HG03354 (cell line): Measurements from ENCODE around the gene GALNT14.

Experiments
- ATAC-seq: cut with Tn5 transposase; IDR thresholded peaks from one replicate; pipeline ENCODE4 v1.9.1; 2021; ENCODE audit warnings: mild to moderate bottlenecking; ENCODE audit not compliant: unreplicated experiment, poor library complexity, severe bottlenecking

GALNT14 gene

DNA sequence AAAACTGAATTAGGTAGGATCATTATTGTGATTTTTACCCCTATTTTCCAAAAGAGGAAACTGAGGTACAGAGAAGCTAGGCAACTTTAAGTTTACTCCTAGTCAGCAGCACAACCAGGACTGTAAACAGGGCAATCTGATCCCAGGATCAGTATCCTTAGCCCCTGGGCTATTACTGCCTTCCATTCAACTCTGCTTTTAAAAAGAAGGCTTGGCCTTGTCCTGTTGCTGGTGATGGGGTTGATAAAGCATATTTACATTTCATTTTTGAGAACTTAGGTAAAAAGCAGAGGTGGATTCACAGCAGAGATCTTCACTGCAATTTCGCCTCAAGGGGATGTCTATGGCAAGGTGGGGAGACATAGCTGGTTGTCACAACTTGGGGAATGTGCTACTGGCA is 148.5 kb downstream of the GALNT14 start:
- no peak for ATAC-seq

DNA sequence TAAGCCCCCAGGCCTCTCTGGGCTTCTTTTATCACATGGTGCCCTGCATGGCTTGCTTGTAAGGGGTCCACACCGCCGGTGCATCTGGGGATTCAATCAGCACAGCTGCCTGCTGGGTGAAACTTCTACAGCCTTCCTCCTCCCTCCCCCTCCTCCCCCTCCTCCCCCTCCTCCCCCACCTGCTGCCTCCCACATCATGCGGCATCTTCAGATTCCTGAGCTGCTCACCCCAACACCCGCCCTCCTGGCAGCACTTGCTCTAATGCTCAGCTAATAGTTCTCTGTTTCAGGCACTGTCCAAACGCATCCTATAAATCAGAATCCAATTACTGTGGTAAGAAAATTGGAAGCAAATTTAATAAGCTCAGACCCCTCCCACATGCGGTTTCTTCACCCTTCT is 150.7 kb downstream of the GALNT14 start:
- no peak for ATAC-seq

DNA sequence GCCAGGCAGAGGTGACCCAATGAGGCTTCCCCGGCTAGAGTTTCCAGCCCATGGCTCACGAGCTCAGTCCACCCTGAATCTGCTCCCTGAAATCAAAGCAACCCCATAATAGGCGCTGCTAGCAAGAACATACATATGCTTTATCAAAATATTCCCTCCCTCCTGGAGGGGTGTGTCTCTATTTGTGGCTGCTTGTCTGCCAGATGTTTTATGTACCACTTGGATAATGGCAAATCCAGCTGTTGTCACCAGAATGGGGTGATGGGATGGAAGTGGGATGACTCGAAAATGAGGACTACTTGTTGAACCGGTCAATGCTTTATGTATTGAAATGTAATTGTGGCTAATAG is 152.0 kb downstream of the GALNT14 start:
- no peak for ATAC-seq

DNA sequence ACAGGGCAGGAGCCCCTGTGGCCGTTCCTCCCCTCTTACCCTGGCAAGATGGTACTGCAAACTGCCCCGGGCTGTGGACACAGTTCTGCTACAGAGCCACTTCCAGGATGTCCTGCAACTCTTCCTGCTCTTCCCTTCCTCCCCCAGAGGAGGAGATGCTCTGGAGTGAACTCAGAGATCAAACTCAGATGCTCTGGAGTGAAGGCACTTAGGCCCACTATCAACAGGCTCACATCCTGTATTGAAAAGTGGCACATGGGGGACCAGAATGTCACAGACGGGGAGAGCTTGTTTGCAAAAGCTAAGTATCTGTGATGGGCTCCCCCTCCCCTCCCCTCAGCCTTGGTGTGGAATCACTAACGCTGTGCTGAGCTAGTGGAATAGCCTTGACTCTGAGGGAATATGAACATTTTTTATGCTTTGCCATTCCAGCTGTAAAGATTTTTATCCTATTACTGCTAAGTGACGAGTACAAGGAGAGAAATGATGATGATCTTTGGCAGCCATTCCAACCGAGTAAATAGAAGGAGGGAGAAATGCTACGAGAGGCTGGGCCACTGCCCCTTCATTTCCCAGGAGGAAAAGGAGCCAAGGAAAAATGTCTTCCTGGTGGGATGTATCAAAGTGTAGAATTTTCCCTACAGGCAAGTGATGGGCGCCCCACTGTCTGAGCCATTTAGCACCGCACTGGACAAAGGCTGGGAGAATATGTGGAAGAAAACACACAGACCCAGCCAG is 152.6 kb downstream of the GALNT14 start:
- no peak for ATAC-seq

DNA sequence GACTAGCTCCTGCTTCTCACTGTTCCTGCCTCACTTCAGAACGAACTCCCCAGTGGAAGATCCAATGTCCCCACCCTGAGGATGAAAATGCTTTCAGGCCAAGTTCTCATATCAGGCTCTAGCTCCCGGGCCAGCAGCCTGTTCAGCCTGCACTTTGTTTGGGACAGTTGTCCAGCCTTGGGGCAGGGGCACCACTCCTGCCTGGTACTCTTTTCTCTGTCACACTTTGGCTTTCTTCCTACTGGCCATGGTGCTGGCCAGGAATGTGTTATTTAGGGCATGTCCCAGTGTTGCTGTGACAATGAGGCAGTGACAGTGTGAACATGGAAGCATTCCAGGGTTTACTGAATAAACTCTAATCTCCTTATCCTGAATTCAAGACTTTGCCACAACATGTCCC is 154.1 kb downstream of the GALNT14 start:
- no peak for ATAC-seq

DNA sequence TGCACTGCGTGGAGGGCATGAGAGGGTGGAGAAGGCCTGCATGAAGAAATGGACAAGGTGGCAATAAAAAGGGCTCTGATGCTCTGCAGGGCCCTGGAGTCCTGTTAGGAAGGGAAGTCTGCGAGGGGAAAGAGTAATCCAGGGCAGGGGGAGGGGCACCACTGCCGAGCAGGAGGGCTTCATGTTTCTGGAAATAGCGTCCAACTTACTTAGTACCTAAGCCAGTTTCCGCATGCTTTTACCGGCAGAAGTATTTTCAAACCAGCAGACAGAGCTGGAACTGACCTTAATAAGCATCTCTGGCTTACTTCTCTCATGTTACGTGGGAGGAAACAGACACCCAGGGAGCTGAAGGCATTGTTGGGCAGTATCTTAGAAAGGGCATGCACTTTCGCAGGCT is 156.7 kb downstream of the GALNT14 start:
- ATAC-seq = no peak

DNA sequence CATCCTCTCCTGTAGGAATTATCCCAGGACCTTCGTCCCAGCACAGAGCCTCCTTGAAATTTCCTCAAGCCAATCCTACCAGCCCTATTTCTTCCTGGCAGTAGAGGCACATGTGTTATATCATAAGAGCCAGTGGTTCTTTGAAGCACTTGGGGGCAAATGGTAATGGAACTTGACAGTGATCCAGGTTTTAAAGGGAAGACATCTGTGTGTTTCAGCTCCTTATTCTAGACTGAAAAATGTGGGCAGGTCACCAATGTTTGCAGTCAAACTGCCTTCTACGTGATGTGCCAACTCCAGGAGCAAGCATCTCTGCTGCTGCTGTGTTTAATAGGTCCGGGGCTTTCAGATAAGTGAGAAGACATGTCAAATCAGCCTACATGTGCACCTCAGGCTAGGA is 157.1 kb downstream of the GALNT14 start:
- no peak for ATAC-seq

DNA sequence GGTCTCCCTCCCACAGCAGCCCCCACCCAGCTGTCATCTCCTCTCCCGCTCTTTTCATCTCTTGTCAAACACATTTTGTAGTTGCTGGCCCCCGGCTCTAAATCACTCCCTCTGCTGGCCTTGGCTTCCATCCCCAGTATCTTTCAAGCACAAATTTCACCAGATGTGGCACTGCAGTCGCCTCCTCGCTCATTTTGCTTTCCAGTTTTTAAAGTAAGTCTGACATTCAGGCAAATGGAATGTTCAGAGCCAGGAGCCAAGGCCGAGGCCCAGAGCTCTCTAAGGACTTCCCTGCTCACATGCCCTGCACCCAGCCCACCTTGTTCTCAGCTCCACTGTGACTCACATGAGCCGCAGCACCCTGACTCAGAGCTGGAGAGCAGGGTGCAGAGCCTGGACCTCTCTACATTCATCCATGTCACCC is 158.4 kb downstream of the GALNT14 start:
- no peak for ATAC-seq

DNA sequence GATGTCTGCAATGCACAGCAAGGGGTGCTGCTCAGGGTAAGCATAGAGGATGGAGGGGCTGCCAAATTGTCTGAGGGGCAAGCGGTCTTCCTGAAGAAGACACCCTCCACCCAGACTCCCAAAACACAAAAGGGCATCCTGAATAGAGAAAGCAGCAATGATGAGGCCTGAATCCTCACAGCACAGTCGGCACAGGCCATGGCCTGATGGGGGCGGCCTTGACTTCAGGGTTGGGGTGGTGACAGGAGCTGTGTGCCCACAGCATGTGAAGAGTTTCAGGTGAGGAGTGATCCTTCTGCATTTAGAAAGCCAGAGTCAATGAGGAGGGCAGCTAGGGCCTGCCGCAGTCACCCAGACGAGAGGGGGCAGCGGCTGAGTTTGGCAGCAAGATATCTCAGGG is 159.4 kb downstream of the GALNT14 start:
- no peak for ATAC-seq

DNA sequence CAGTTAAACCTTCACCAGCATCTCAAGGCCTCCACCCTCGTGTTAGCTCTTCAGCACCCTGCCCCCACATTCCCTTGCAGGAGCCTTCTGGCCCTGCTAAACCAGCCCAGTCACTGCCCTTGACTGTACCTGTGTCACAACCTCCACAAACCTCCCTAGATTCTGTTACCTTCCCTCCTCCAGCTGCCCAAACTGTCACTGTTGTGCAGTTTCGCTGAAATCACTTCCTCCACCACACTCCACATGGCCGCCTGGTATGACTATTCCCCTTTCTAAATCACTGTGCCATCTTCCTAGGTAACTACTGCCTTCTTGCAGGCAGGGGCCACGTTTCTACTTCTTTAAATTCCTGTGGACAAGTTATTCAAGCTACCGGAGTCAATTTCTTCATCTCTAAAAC is 160.2 kb downstream of the GALNT14 start:
- no peak for ATAC-seq

DNA sequence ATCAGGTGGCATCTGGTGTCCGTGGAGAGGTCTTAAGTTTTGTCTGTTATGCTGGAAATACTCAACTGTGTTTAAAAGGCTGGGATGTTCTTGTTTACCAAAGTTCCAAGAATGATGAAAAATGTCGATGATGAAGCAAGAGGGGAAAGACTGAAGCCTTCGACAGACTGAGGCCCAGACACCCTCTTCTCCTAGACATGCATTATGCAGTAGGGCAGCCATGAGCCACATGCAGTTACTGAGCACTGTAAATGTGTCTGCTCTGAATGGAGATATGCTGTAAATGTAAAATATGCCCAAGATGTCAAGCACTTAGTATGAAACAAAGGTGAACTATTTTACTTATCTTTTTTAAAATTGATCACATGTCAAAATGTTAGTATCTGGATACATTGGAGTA is 163.1 kb downstream of the GALNT14 start:
- no peak for ATAC-seq

DNA sequence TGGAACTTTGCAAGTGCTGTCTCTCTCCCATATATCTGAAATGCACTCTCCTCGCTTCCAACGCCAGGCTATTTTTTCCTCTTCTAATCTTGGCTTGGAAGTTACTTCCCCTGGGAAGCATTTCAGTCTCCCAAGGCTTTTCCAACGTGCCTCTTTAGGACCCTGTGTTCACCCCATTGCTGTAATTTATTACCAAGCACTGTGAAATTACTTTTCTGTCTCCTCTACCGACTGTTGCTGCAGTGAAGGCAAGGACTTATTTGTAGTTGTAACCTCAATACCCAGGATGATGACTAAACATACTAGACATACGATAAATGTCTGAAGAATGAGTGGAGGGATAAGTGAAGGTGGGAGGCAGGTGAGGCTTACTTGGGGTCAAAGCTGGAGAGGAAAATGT is 163.7 kb downstream of the GALNT14 start:
- no peak for ATAC-seq

DNA sequence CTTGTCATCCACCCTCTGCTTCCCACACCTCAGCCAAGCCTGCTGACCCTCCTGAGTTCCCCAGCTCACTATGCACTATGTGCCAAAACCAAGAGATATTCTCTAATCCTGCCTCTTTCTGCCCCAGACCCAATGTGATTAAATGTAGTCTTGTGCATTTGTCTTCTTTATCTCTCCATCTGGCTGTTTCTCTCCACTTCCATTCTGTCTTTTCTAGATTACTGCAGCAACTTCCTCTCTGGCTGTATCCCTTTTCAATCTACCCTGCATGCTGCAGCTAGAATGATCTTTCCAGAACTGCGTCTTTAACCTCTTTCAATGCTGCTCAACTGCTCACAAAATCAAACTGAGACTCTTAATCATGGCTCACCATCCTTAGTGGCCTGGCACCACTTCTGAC is 164.1 kb downstream of the GALNT14 start:
- ATAC-seq = no peak

DNA sequence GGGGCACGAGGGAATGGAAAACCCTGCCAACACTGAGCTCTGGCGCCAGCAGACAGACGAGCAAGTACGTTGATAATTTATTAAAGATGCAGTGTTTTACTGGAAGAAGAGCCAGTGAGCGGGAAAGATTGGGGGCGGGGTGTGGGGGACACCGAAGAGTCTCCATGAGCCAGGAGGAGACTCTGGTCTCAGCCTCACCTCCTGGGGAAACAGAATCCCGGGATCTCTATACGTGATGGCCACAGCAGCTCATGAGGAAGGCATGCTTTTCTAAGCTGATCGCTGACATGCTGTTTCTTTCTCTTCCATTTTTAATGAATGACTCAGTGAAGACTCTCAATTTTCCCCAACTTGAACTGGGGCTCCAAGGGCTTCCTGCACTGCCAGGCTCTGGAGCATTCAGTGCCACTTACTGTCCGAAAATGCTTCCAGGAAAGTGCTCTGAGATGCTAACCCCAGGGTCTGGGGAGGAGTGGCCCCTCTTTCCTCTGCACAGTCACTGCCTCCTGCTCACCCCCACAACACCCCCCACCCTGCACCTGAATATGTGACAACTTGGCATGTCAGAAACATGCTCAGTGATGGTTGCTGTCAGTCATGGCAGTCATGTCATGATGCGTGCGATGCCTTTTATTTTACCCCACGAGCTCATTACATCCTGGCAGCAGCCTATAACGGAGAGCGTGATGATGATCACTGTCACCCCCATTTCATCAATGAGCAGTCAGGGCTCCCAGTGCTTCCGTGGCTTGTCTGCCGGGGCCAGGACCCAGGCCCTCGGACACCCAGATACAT is 166.8 kb downstream of the GALNT14 start:
- ATAC-seq = no peak

DNA sequence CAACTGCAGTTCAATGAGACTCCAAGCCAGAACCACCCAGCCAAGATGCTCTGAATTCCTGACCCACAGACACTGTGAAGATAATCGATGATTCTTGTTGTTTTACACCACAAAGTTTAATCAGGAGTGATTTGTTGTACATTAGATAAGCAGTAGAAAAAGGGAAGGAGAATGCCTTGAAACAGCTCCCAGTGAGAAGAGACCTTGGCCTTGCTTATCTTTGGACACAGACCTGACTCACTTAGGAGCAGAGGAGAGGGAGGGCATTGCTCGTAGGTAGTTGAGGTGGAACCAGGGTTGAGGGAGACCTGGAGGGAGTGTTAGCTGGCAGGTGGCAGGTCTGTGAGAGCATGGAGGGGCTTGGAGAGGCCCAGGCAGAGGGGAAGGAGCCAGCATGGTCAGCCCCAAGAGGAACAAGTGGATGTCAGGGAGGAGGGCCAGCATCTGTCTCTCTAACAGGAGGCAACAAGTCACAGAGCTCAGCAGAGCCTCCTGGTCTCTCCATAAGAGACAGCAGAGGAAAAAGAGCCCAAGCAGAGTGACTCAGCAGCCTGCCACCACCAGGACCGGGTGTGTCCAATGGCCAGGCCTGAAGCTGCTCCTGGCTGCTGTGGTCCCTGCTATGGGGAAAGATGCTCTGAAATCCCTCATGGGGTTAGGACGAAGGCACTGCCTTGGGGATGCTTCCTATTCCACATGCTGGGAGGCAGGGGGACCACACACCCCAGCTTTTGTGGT is 169.4 kb downstream of the GALNT14 start:
- ATAC-seq = no peak

DNA sequence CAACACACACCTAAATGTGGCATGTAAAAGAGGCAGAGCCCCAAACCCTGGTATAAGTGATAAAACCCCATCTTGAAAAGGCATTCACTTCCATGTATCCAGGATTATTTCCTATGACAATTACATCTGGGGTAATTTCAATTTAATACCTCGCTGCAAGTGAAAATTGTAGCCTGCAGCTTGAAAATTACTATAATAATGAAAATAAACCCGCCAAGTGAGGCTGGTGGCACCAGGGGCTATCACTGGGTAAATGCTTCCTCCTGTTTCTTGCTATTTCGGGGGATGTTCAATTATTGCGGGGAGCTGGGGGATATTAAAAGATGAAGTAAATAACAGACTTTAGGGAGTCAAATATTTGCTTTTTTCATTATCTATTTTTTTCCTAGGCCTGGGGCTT is 171.5 kb downstream of the GALNT14 start:
- ATAC-seq = no peak

DNA sequence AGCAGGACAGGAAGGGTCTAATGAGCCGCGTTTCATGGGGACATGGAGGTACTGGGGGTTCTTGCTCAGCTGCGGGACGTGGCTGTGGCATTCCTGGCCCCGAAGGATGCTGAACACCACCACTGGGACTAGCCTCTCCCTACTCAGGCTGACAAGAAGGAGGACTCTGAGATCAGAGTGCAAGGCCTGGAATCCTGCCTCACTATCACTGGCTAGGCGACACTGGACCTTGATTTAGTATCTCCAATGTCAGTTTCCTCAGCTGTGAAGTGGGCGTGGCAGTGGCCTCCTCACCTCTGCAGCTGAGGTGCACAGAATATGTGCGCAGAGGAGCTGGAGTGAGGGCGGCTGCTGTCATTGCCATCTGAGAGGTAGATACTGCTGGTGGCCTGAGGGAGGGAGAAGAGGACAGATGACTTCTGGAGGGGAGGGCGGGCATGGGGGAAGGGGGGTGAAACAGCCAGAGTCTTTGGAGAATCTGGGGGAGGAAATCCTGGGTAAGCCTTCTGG is 173.2 kb downstream of the GALNT14 start:
- no peak for ATAC-seq

DNA sequence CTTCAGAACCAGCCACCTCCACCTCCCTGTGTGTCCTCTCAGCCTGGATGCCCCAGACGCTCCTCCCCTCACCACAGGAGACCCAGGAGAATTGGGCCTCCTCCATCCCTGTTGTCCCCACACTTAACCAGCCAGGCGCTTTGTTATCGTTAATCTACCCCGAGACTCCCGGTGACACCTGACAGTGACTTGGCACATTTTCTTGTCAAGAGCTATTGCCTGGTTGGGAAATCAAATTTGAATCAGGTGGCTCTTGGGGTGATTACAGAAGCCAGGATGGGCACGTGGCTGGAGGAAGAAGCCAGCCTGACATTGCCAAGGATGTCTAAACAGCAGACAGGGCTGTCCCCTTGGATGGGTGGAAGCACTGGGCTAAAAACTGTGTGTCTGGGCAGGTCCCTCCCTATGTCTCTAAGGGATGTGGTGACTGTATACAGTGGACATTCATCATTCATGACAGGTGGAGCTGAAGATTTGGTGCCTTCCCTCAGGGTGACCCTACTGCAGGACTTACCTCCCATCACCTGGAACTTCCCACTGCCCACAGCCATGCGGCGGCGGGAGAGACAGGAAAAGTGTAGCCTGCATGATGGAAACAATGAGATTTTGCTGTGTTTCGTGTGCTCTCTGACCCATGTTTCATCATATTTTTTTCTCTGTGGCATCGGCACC is 173.8 kb downstream of the GALNT14 start:
- ATAC-seq = no peak

DNA sequence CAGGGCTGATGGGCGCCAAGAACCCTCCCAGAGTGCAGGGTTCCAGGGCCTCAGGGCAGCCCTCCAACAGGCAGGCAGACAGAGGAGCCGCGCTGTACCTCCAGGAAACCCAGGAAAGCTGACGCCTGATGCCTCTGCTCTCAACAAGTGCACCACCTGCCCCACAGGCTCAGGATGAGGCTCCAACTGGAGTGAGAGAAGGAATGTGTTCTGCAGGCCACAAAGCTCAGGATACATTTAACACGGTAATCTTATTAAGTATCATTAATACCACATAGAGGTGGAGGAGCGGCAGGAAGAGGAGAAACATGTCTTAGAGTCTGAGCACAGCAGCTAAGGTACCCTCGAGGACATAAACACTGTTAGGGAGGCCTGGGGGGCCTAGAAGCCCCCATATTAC is 175.1 kb downstream of the GALNT14 start:
- ATAC-seq = no peak

DNA sequence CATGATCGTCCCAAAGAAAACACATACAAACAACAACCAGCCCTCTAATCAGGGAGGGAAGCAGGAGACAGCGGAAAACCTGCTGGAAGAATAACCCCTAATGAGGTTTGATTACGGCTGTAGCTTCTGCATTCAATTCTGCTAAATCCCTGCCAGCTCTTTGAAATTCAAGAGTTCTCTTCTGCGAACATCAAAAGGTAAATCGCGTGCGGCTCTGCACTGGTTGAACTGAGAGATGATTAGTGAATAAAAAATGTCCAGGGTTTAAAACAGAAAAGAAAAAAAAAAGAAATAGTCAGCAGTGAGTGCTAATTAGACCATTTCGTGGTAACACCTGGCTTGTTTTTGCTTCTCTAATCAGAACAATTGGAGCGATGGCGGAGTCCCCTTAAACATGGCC is 178.0 kb downstream of the GALNT14 start:
- ATAC-seq = no peak
